HepG2 (cell line): Measurements from ENCODE around the gene TNFAIP6.

ENCODE experiments used
- FOXK2 ChIP-seq: fragments of 450-650 bp; IDR thresholded peaks from 2 replicates; pipeline ENCODE4 v1.6.1; 2016
- HNF4G ChIP-seq, 2 experiments: sonication (generic) in 1 of 2; formaldehyde crosslinking in 1 of 2; IDR thresholded peaks; 2 replicates each; pipeline versions ENCODE4 v1.4.0 to v1.6.1; 2011 to 2020; ENCODE audit warnings: borderline replicate concordance in 2 of 2, low read depth in 2 of 2, mild to moderate bottlenecking in 2 of 2, low read length in 1 of 2, missing genetic modification reagents in 1 of 2, moderate library complexity in 1 of 2
- MXI1 ChIP-seq: IDR thresholded peaks from 3 replicates; pipeline ENCODE4 v1.6.1; 2012; ENCODE audit warnings: low read depth, low read length, inconsistent platforms, borderline replicate concordance
- PBX3 ChIP-seq: sonication (generic); formaldehyde crosslinking; IDR thresholded peaks from 2 replicates; pipeline ENCODE4 v1.8.1; 2023; ENCODE audit warnings: missing genetic modification reagents, inconsistent platforms, borderline replicate concordance
- SMC3 ChIP-seq: IDR thresholded peaks from 2 replicates; pipeline ENCODE4 v1.6.1; 2011; ENCODE audit warnings: low read length, improper control_type of control experiment
- ZNF878 ChIP-seq: sonication (generic); formaldehyde crosslinking; IDR thresholded peaks from 2 replicates; pipeline ENCODE4 v1.8.1; 2023; ENCODE audit warnings: mild to moderate bottlenecking, missing genetic modification reagents, moderate library complexity
- TF ChIP-seq, protein P1 (sequence below): sonication (generic); formaldehyde crosslinking; IDR thresholded peaks from 2 replicates; pipeline ENCODE4 v1.5.0; 2020; ENCODE audit warnings: mild to moderate bottlenecking, missing genetic modification reagents, moderate library complexity

GRCh38 chr2:151325581-151326095 lies 31.8 kb upstream of the TNFAIP6 start:
- TF ChIP-seq, protein P1, sequence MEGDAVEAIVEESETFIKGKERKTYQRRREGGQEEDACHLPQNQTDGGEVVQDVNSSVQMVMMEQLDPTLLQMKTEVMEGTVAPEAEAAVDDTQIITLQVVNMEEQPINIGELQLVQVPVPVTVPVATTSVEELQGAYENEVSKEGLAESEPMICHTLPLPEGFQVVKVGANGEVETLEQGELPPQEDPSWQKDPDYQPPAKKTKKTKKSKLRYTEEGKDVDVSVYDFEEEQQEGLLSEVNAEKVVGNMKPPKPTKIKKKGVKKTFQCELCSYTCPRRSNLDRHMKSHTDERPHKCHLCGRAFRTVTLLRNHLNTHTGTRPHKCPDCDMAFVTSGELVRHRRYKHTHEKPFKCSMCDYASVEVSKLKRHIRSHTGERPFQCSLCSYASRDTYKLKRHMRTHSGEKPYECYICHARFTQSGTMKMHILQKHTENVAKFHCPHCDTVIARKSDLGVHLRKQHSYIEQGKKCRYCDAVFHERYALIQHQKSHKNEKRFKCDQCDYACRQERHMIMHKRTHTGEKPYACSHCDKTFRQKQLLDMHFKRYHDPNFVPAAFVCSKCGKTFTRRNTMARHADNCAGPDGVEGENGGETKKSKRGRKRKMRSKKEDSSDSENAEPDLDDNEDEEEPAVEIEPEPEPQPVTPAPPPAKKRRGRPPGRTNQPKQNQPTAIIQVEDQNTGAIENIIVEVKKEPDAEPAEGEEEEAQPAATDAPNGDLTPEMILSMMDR (CRISPR knock-in tag): no peak
- TF ChIP-seq ZNF878 (CRISPR knock-in tag) (no peak), MXI1 (no peak), PBX3 (CRISPR knock-in tag) (no peak), FOXK2 (no peak), SMC3 (no peak), HNF4G (IDR thresholded peaks at IDR 0.05; ENCODE audit: borderline replicate concordance, low read depth, low read length) (no peak), HNF4G (CRISPR knock-in tag; IDR thresholded peaks at IDR 0.05; ENCODE audit: borderline replicate concordance, low read depth) (no peak)
